GM12892 (cell line): ENCODE data around the gene TPSAB1.

Experiments
- POLR2A ChIP-seq: IDR thresholded peaks from 2 replicates; pipeline ENCODE4 v1.6.1; 2011; ENCODE audit warnings: low read depth, low read length, control low read depth
- POLR2AphosphoS5 ChIP-seq: IDR thresholded peaks from 2 replicates; pipeline ENCODE4 v1.6.1; 2011; ENCODE audit warnings: low read depth, low read length, control low read depth
- TAF1 ChIP-seq: IDR thresholded peaks from 2 replicates; pipeline ENCODE4 v1.6.1; 2011; ENCODE audit warnings: low read depth, mild to moderate bottlenecking, control low read depth, low read length, borderline replicate concordance

DNA sequence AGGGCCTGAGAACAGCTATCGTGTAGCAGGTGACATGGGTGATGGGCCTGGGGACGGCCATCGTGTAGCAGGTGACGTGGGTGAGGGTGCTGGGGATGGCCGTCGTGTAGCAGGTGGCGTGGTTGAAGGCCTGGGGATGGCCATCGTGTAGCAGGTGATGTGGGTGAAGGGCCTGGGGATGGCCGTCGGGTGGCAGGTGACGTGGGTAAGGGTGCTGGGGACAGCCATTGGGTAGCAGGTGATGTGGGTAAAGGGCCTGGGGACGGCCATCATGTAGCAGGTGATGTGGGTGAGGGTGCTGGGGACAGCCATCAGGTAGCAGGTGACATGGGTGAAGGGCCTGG is 30.8 kb downstream of the TPSAB1 start:
- no peak for TF ChIP-seq POLR2A
- TF ChIP-seq POLR2AphosphoS5, result no peak
- TF ChIP-seq TAF1, result no peak
